Measurements from ENCODE around the gene MED27. TPM values are rescaled to one million over a fixed set of nuclear protein-coding genes. Genes with fewer than 3 reads are reported as not detected.

The MED27 gene
- total and polyA plus RNA-seq, 7 experiments from 2014 or later, result 11.5 to 44.2 (median 25.7) TPM

DNA sequence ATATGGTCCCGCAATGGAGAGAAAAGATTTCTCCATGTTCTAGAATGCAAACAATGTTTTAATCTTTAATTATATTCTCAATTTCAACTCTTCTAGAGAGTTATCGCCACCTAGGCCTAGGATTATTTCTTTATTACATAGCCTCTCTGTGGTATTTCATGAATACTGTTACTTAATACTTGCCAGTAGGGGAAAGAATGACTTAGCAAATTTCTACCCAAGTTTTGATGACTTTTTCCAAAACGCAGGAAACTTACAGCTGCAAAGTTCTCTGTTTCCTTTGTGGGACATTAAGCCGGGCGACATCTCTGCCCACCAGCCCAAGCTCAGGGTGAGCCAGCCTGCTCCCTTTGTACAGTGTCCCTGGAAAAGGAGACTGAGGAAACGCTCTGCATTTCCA is 73.8 kb downstream of the MED27 start:
- peaks cover 17 to 56% (median 24%) of the 10 kb centered on the region in 7 donors for H3K4me1 Mint-ChIP-seq
- no peaks in the 10 kb centered on the region for H3K36me3 ChIP-seq (ENCODE audit: control insufficient read depth in 2 of 3, insufficient read depth in 3 of 3, low read length in 3 of 3)
- no peak overlapping the region for H3K27ac Mint-ChIP-seq
- H3K9me3 ChIP-seq (ENCODE audit: control insufficient read depth in 2 of 3, low read length in 3 of 3), result no peaks in the 10 kb centered on the region
- no peaks in the 10 kb centered on the region for H3K9me3 Mint-ChIP-seq
- ChIA-PET CTCF (interaction anchor here (0.6 kb wide), 1 partner anchor 502 kb away, joined by 3 read pairs; no protein-coding TSS in a partner anchor), POLR2A (no interaction called here)
- intact Hi-C loops (cut with micrococcal nuclease), result no loop called here
- no peak overlapping the region for H3K4me3 Mint-ChIP-seq
- H3K27me3 ChIP-seq (ENCODE audit: control insufficient read depth in 2 of 2, insufficient read depth in 2 of 2, low read length in 2 of 2), result no peaks in the 10 kb centered on the region
- H3K4me3 ChIP-seq (ENCODE audit: low read length), result no peak overlapping the region
- DNase-seq (no peak), ATAC-seq (no peak)
- H3K27me3 Mint-ChIP-seq, result no peaks in the 10 kb centered on the region
- H3K27ac ChIP-seq (ENCODE audit: low read depth, low read length), result no peak overlapping the region
- peaks cover 5 to 35% (median 13%) of the 10 kb centered on the region in 5 donors for H3K36me3 Mint-ChIP-seq
- H3K4me1 ChIP-seq (ENCODE audit: control insufficient read depth in 2 of 2, insufficient read depth in 2 of 2, low read length in 2 of 2), result peaks cover 0 to 9% of the 10 kb centered on the region in 2 donors

DNA sequence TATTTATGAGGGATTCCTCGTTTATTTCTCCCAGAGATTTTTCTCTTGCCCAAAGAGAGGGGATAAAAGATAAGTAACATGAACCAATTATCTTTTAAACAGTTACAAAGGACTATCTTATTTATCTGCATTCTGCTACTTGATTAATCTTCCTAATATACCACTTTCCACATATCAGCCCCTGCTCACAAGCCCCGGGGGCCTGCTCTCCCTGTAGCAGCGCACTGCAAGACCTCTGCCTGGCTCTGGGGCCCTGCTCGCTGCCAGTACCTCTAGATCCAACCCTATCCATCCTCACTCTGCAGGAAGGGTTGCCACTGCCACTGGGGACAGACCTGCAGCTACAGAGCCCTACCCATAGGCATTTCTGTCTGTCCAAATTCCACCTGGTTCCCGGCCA is 75.3 kb downstream of the MED27 start:
- Mint-ChIP-seq H3K27me3 (no peaks in the 10 kb centered on the region), H3K9me3 (peaks cover 0 to 2% (median 0%) of the 10 kb centered on the region in 11 donors), H3K4me3 (no peak overlapping the region), H3K36me3 (peaks cover 5 to 27% (median 16%) of the 10 kb centered on the region in 5 donors), H3K27ac (peak overlapping the region in 1 of 9 donors; percentile 42), H3K4me1 (peaks cover 22 to 68% (median 28%) of the 10 kb centered on the region in 7 donors)
- Histone ChIP-seq H3K9me3 (ENCODE audit: control insufficient read depth in 2 of 3, low read length in 3 of 3) (no peaks in the 10 kb centered on the region), H3K36me3 (ENCODE audit: control insufficient read depth in 2 of 3, insufficient read depth in 3 of 3, low read length in 3 of 3) (no peaks in the 10 kb centered on the region), H3K27me3 (ENCODE audit: control insufficient read depth in 2 of 2, insufficient read depth in 2 of 2, low read length in 2 of 2) (no peaks in the 10 kb centered on the region), H3K4me1 (ENCODE audit: control insufficient read depth in 2 of 2, insufficient read depth in 2 of 2, low read length in 2 of 2) (peaks cover 0 to 9% of the 10 kb centered on the region in 2 donors), H3K4me3 (ENCODE audit: low read length) (no peak overlapping the region), H3K27ac (ENCODE audit: low read depth, low read length) (no peak overlapping the region)
- ChIA-PET CTCF (no interaction called here), POLR2A (no interaction called here)
- no peak for ATAC-seq
- intact Hi-C loops (cut with micrococcal nuclease), result no loop called here
- no peak for DNase-seq

DNA sequence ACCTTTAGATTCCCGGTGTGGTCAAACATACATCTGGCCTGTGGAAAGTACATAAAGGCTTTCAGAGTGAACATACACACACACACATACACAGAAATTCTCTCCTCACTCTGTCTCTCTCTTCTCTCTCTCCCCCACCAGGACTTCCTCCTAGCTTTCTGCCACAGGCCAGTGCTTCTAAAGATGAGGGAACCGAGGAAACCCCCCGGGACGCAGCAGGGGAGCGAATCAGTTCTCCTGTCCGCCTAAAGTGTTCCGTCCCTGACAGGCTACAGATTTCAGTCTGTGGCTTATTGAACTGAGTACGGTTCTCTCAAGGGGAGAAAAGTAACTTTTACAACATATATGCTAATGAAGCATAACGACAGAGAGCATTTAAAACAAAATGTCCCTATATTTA is 75.8 kb downstream of the MED27 start:
- Histone ChIP-seq H3K4me3 (ENCODE audit: low read length) (no peak overlapping the region), H3K27ac (ENCODE audit: low read depth, low read length) (no peak overlapping the region), H3K36me3 (ENCODE audit: control insufficient read depth in 2 of 3, insufficient read depth in 3 of 3, low read length in 3 of 3) (no peaks in the 10 kb centered on the region), H3K4me1 (ENCODE audit: control insufficient read depth in 2 of 2, insufficient read depth in 2 of 2, low read length in 2 of 2) (peaks cover 0 to 9% of the 10 kb centered on the region in 2 donors), H3K27me3 (ENCODE audit: control insufficient read depth in 2 of 2, insufficient read depth in 2 of 2, low read length in 2 of 2) (no peaks in the 10 kb centered on the region), H3K9me3 (ENCODE audit: control insufficient read depth in 2 of 3, low read length in 3 of 3) (no peaks in the 10 kb centered on the region)
- peaks cover 21 to 69% (median 28%) of the 10 kb centered on the region in 7 donors for H3K4me1 Mint-ChIP-seq
- H3K36me3 Mint-ChIP-seq, result peaks cover 5 to 27% (median 16%) of the 10 kb centered on the region in 5 donors
- POLR2A ChIA-PET, result no interaction called here
- DNase-seq (no peak), ATAC-seq (no peak)
- H3K27me3 Mint-ChIP-seq, result no peaks in the 10 kb centered on the region
- H3K27ac Mint-ChIP-seq, result peak overlapping the region in 1 of 9 donors; percentile 44
- H3K9me3 Mint-ChIP-seq, result peaks cover 0 to 2% (median 0%) of the 10 kb centered on the region in 11 donors
- CTCF ChIA-PET, result no interaction called here
- intact Hi-C loops (cut with micrococcal nuclease), result no loop called here
- H3K4me3 Mint-ChIP-seq, result no peak overlapping the region

DNA sequence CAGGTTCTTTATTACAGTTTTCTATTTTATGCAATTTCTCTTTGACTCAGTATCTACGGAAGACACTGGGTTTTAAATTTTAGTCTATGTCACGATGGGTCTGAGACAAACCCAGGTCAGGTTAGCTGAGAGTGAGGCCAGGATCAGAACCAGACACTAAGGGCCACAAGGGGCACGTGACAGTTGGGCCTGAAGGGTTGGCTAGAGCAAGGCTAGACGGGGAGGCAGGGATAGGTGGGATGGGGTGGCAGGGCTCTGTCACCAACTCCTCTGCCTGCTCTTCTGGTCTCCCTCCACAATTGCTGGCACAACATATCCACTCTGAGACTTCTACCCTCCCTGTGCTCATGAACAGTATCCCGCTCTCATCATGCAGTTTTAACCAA is 76.4 kb downstream of the MED27 start:
- no peak for ATAC-seq
- DNase-seq, result no peak
- Mint-ChIP-seq H3K4me3 (no peak overlapping the region), H3K27me3 (no peaks in the 10 kb centered on the region), H3K9me3 (peaks cover 0 to 2% (median 0%) of the 10 kb centered on the region in 11 donors), H3K36me3 (peaks cover 5 to 30% (median 16%) of the 10 kb centered on the region in 5 donors), H3K27ac (peak overlapping the region in 1 of 9 donors; percentile 74), H3K4me1 (peaks cover 16 to 68% (median 31%) of the 10 kb centered on the region in 7 donors)
- POLR2A ChIA-PET, result no interaction called here
- Histone ChIP-seq H3K27me3 (ENCODE audit: control insufficient read depth in 2 of 2, insufficient read depth in 2 of 2, low read length in 2 of 2) (no peaks in the 10 kb centered on the region), H3K4me1 (ENCODE audit: control insufficient read depth in 2 of 2, insufficient read depth in 2 of 2, low read length in 2 of 2) (peaks cover 0 to 9% of the 10 kb centered on the region in 2 donors), H3K36me3 (ENCODE audit: control insufficient read depth in 2 of 3, insufficient read depth in 3 of 3, low read length in 3 of 3) (no peaks in the 10 kb centered on the region), H3K4me3 (ENCODE audit: low read length) (no peak overlapping the region), H3K9me3 (ENCODE audit: control insufficient read depth in 2 of 3, low read length in 3 of 3) (no peaks in the 10 kb centered on the region), H3K27ac (ENCODE audit: low read depth, low read length) (no peak overlapping the region)
- intact Hi-C loops (cut with micrococcal nuclease), result no loop called here
- CTCF ChIA-PET, result no interaction called here

DNA sequence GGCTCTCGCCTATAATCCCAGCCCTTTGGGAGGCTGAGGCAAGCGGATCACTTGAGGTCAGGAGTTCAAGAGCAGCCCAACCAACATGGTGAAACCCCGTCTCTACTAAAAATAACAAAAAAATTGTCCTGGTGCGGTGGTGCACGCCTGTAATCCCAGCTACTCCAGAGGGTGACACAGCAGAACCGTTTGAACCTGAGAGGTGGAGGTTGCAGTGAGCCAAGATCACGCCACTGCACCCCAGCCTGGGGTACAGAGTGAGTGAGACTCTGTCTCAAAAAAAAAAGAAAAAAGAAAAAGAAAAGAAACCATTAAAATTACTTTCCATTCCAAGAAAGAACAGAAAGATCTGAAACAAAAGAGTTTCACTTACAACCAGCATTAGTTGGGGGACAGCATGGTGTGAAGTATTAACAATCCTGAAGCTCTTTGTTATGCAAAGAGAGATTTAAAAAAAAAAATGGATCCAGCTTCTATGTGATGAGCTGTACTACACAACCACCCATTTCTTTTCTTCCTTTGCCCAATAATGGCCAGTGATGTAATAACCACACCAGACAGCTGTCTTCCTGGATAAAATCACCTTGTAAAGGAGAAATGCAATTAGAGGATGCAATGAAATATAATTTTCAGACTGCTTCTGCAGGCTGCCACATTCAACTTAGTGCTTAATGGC is 76.9 kb downstream of the MED27 start:
- peaks cover 16 to 65% (median 32%) of the 10 kb centered on the region in 7 donors for H3K4me1 Mint-ChIP-seq
- ChIA-PET POLR2A (no interaction called here), CTCF (interaction anchor here (0.6 kb wide), 1 partner anchor 24 kb away, joined by 3 read pairs; no protein-coding TSS in a partner anchor)
- no peaks in the 10 kb centered on the region for H3K27me3 ChIP-seq (ENCODE audit: control insufficient read depth in 2 of 2, insufficient read depth in 2 of 2, low read length in 2 of 2)
- intact Hi-C loops (cut with micrococcal nuclease), result no loop called here
- H3K36me3 ChIP-seq (ENCODE audit: control insufficient read depth in 2 of 3, insufficient read depth in 3 of 3, low read length in 3 of 3), result no peaks in the 10 kb centered on the region
- H3K4me1 ChIP-seq (ENCODE audit: control insufficient read depth in 2 of 2, insufficient read depth in 2 of 2, low read length in 2 of 2), result peaks cover 0 to 7% of the 10 kb centered on the region in 2 donors
- H3K36me3 Mint-ChIP-seq, result peaks cover 5 to 32% (median 16%) of the 10 kb centered on the region in 5 donors
- DNase-seq (no peak), ATAC-seq (no peak)
- no peak overlapping the region for H3K4me3 Mint-ChIP-seq
- H3K9me3 Mint-ChIP-seq, result peaks cover 0 to 2% (median 0%) of the 10 kb centered on the region in 11 donors
- H3K9me3 ChIP-seq (ENCODE audit: control insufficient read depth in 2 of 3, low read length in 3 of 3), result no peaks in the 10 kb centered on the region
- no peaks in the 10 kb centered on the region for H3K27me3 Mint-ChIP-seq
- H3K4me3 ChIP-seq (ENCODE audit: low read length), result no peak overlapping the region
- no peak overlapping the region for H3K27ac ChIP-seq (ENCODE audit: low read depth, low read length)
- no peak overlapping the region for H3K27ac Mint-ChIP-seq

DNA sequence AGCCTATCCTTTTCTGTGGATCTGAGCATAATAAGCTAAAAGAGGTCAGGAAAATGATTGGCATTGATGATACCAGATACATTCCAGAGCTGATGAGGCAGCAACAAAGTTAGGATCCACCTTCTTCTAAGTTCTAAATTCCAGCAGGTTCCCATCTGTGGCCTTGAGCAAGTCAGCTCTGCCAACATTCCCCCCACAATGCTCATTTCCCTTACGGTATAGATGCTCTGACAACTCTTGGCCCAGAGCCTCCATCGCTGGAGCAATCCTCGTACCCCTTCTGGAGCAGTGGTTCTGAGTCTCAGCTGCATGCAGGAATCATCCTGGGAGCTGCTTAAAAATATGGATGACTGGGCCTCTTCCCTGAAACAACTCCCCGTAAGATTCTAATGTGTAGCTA is 78.1 kb downstream of the MED27 start:
- ATAC-seq, result no peak
- no peak for DNase-seq
- Mint-ChIP-seq H3K36me3 (peaks cover 5 to 29% (median 15%) of the 10 kb centered on the region in 5 donors), H3K27me3 (no peaks in the 10 kb centered on the region), H3K27ac (peak overlapping the region in 1 of 9 donors; percentile 55), H3K4me1 (peaks cover 10 to 53% (median 29%) of the 10 kb centered on the region in 7 donors), H3K4me3 (no peak overlapping the region), H3K9me3 (peaks cover 0 to 2% (median 0%) of the 10 kb centered on the region in 11 donors)
- Histone ChIP-seq H3K4me3 (ENCODE audit: low read length) (no peak overlapping the region), H3K36me3 (ENCODE audit: control insufficient read depth in 2 of 3, insufficient read depth in 3 of 3, low read length in 3 of 3) (no peaks in the 10 kb centered on the region), H3K27me3 (ENCODE audit: control insufficient read depth in 2 of 2, insufficient read depth in 2 of 2, low read length in 2 of 2) (no peaks in the 10 kb centered on the region), H3K4me1 (ENCODE audit: control insufficient read depth in 2 of 2, insufficient read depth in 2 of 2, low read length in 2 of 2) (no peaks in the 10 kb centered on the region), H3K9me3 (ENCODE audit: control insufficient read depth in 2 of 3, low read length in 3 of 3) (no peaks in the 10 kb centered on the region), H3K27ac (ENCODE audit: low read depth, low read length) (no peak overlapping the region)
- CTCF ChIA-PET, result no interaction called here
- POLR2A ChIA-PET, result no interaction called here
- intact Hi-C loops (cut with micrococcal nuclease), result no loop called here

DNA sequence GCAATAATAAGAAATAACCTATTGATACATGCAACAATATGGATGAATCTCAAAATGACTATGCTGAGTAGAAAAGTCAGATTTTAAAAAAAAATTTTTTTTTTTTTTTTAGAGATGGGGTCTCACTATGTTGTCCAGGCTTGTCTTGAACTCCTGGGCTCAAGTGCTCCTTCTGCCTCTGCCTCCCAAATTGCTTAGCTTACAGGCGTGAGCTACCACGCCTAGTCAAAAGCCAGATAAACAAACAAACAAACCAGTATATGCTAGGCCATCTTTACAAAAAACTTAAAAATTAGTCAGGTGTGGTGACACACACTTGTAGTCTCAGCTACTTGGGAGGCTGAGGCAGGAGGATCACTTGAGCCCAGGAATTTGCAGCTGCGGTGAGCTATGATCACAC is 79.0 kb downstream of the MED27 start:
- ChIA-PET CTCF (no interaction called here), POLR2A (interaction anchor here (0.7 kb wide), 1 partner anchor 1248 kb away, joined by 3 read pairs; no protein-coding TSS in a partner anchor)
- Histone ChIP-seq H3K4me3 (ENCODE audit: low read length) (no peak overlapping the region), H3K9me3 (ENCODE audit: control insufficient read depth in 2 of 3, low read length in 3 of 3) (no peaks in the 10 kb centered on the region), H3K4me1 (ENCODE audit: control insufficient read depth in 2 of 2, insufficient read depth in 2 of 2, low read length in 2 of 2) (no peaks in the 10 kb centered on the region), H3K27ac (ENCODE audit: low read depth, low read length) (no peak overlapping the region), H3K36me3 (ENCODE audit: control insufficient read depth in 2 of 3, insufficient read depth in 3 of 3, low read length in 3 of 3) (peaks cover 0 to 8% (median 0%) of the 10 kb centered on the region in 3 experiments), H3K27me3 (ENCODE audit: control insufficient read depth in 2 of 2, insufficient read depth in 2 of 2, low read length in 2 of 2) (no peaks in the 10 kb centered on the region)
- Mint-ChIP-seq H3K4me3 (no peak overlapping the region), H3K27ac (no peak overlapping the region), H3K36me3 (peaks cover 10 to 34% (median 22%) of the 10 kb centered on the region in 5 donors), H3K4me1 (peaks cover 10 to 46% (median 28%) of the 10 kb centered on the region in 7 donors), H3K27me3 (no peaks in the 10 kb centered on the region), H3K9me3 (peaks cover 0 to 2% (median 0%) of the 10 kb centered on the region in 11 donors)
- intact Hi-C loops (cut with micrococcal nuclease), result no loop called here
- no peak for ATAC-seq
- no peak for DNase-seq

Measured in naive thymus-derived CD4-positive, alpha-beta T cell (primary cell).